NB4 (cell line): ENCODE results near the gene PLCB3.

ENCODE experiments used
- CTCF ChIP-seq: IDR thresholded peaks from one replicate; pipeline ENCODE4 v1.5.1; 2012; ENCODE audit warnings: low read depth, low read length
- MAX ChIP-seq: IDR thresholded peaks from 2 replicates; pipeline ENCODE4 v1.6.1; 2011; ENCODE audit warnings: low read depth, low read length
- MYC ChIP-seq: IDR thresholded peaks from 2 replicates; pipeline ENCODE4 v1.6.1; 2011; ENCODE audit warnings: low read depth, low read length
- POLR2A ChIP-seq: IDR thresholded peaks from 2 replicates; pipeline ENCODE4 v1.6.1; 2011; ENCODE audit warnings: mild to moderate bottlenecking; ENCODE audit not compliant: insufficient read length; ENCODE audit errors: extremely low read depth

- TF ChIP-seq CTCF (no peak), POLR2A (no peak), MAX (no peak), MYC (no peak)
Measured at GRCh38 chr11:64249563-64250414, 1.5 kb upstream of the PLCB3 start.
